ENCODE results near the gene IL17RD. TPM values are rescaled to one million over a fixed set of nuclear protein-coding genes. Genes with fewer than 3 reads are reported as not detected.

IL17RD gene
- total and polyA plus RNA-seq, 2 of the 13 experiments (the other 11 are each of a cell fraction or from before 2014, with no cell fraction given), result 0.28 to 0.31 TPM

DNA sequence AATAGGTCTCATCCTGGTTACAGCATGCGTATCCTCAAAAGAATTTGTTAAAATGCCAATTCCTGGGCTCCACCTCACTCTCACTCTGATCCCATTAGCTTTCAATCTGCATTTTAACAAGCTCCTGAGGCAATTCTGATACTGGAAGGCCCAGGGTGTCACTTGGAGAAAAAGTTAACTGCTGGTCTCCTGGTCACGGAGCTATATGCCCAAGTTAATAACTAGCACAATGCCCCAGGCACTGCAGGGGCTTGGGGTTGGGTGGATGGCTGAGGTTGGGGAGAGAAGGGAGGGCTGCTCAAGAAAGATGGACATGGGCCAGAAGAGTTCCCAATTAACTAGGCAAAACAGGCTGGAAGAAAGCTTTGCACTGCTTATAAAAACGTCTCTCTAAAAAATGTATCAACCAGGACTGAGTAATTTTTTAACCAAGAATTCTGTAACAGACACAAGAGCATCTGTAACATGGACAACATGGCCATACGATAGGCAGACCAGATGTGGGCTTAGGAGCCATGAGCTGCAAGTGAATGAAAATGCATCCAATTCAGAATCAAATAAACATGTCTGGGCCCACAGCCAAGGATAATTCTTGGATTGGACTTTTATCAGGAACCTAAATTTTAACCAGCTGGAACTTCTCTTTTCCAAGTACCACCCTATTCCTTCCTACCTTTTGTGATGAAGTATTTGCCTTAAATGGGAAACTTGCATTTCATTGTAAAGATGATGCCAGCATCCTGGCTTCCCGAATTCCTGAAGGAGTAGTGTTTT, 4.2 kb downstream of the IL17RD start:
- H3K9ac ChIP-seq (ENCODE audit: insufficient read depth, low read depth, low read length), result no peak overlapping the region
- peaks cover 7 to 66% of the 10 kb centered on the region in 2 experiments for H3K27me3 ChIP-seq (ENCODE audit: control insufficient read depth in 1 of 2, insufficient read depth in 2 of 2, low read length in 2 of 2)
- TF ChIP-seq CENPX (CRISPR knock-in tag; IDR thresholded peaks at IDR 0.05), result no peak
- no peak for TF ChIP-seq SP5 (CRISPR knock-in tag; IDR thresholded peaks at IDR 0.05; ENCODE audit: borderline replicate concordance, low read depth)
- TF ChIP-seq YEATS2 (CRISPR knock-in tag; IDR thresholded peaks at IDR 0.05; ENCODE audit: borderline replicate concordance), result no peak
- TF ChIP-seq HNRNPL (IDR thresholded peaks at IDR 0.05; ENCODE audit: low read depth, low read length), result no peak
- TF ChIP-seq ZFP82 (CRISPR knock-in tag; IDR thresholded peaks at IDR 0.05; ENCODE audit: borderline replicate concordance), result no peak
- TF ChIP-seq MXD3 (CRISPR knock-in tag; IDR thresholded peaks at IDR 0.05), result no peak
- no peak for TF ChIP-seq SNAPC2 (CRISPR knock-in tag; IDR thresholded peaks at IDR 0.05)
- H3K79me2 ChIP-seq (ENCODE audit: insufficient read depth, low read length), result no peaks in the 10 kb centered on the region
- no peak overlapping the region for H3K27ac ChIP-seq (ENCODE audit: extremely low read length, insufficient read depth, low read length)
- ATAC-seq (no peak), FAIRE-seq (no peak), DNase-seq (ENCODE audit: low spot score) (no peak)
- no peaks in the 10 kb centered on the region for H3K9me3 ChIP-seq (ENCODE audit: low read length)
- no peaks in the 10 kb centered on the region for H3K36me3 ChIP-seq (replicated peaks in 1 of 2; ENCODE audit: control insufficient read depth in 1 of 2, insufficient read depth in 2 of 2, low read length in 2 of 2)
- BruUV-seq (replicated peaks), result no TSS peak
- ChIA-PET POLR2A (no interaction called here), CTCF (ENCODE audit: low intra/inter-chr PET ratio, low total read pairs) (no interaction called here)
- intact Hi-C loops (cut with micrococcal nuclease; ENCODE audit: unreplicated experiment), result no loop called here
- H3K4me1 ChIP-seq (ENCODE audit: insufficient read depth, low read length), result peaks cover 13% of the 10 kb centered on the region
- no peak overlapping the region for H3K4me2 ChIP-seq (ENCODE audit: low read depth, low read length)
- no peak overlapping the region for H2AFZ ChIP-seq (ENCODE audit: low read length)
- H4K20me1 ChIP-seq (ENCODE audit: insufficient read depth, low read length), result no peaks in the 10 kb centered on the region
- in situ Hi-C loops (cut with HindIII; ENCODE audit: extremely low pct_ligation_motif_present, low pct_unique_long_range_greater_than_20kb), result no loop called here
- no peak overlapping the region for H3K4me3 ChIP-seq (replicated peaks in 1 of 3; ENCODE audit: insufficient read depth in 1 of 3, low read depth in 2 of 3, low read length in 3 of 3)
- WGBS (ENCODE audit: low lambda C conversion rate), result 37% methylated on average over 5 of the region's 5 CpGs

Data from HepG2 (cell line).